OCI-LY7 (cell line): ENCODE measurements around the gene RPRD1A. TPM values are rescaled to one million over a fixed set of nuclear protein-coding genes. Genes with fewer than 3 reads are reported as not detected.
"Not testable (repeated sequence)": the region's sequence is repeated elsewhere in the genome, so short reads cannot be mapped to it uniquely, and the experiment has no call there.

ENCODE experiments used
- BruUV-seq: library from RNA; stranded (reverse); fragments of 400-500 nt; replicated peaks from 2 replicates; lab custom pipeline; 2021; lab: Mats Ljungman, UMichigan
- CTCF ChIA-PET: fragments of 300-600 bp; sonication (Branson Sonifier 250); formaldehyde crosslinking; loops from one replicate; lab custom pipeline; 2022; ENCODE audit warnings: antibody characterized with exemption; ENCODE audit not compliant: unreplicated experiment; lab: Charles Lee
- POLR2A ChIA-PET: fragments of 300-600 bp; sonication (Branson Sonifier 250); formaldehyde crosslinking; loops from one replicate; lab custom pipeline; 2022; ENCODE audit warnings: antibody characterized with exemption; lab: Charles Lee
- DNase-seq: peaks from one replicate; pipeline ENCODE4 v3.0.0-alpha.2; 2015; ENCODE audit warnings: low spot score
- H2AFZ ChIP-seq: fragments of 200-600 bp; sonication (generic), shearing (Covaris generic); 2 replicates; pipeline ENCODE4 v1.6.1; 2014; ENCODE audit warnings: mild to moderate bottlenecking, antibody characterized with exemption, low read length, moderate library complexity
- H3K27ac ChIP-seq: fragments of 200-600 bp; sonication (generic); 2 replicates; pipeline ENCODE4 v1.5.1; 2014; ENCODE audit warnings: mixed run types, low read depth, mild to moderate bottlenecking, moderate library complexity, low read length, inconsistent platforms; ENCODE audit not compliant: poor library complexity, severe bottlenecking
- H3K36me3 ChIP-seq: fragments of 200-600 bp; sonication (generic); 2 replicates; pipeline ENCODE4 v1.6.1; 2014; ENCODE audit warnings: mild to moderate bottlenecking, antibody characterized with exemption, low read length, moderate library complexity, mixed read lengths; ENCODE audit not compliant: insufficient read depth
- H3K4me1 ChIP-seq: fragments of 200-600 bp; sonication (generic); 2 replicates; pipeline ENCODE4 v1.5.1; 2014; ENCODE audit warnings: mild to moderate bottlenecking, low read length; ENCODE audit not compliant: insufficient read depth, poor library complexity, severe bottlenecking
- H3K4me2 ChIP-seq: fragments of 200-600 bp; sonication (generic); 2 replicates; pipeline ENCODE4 v1.6.1; 2014; ENCODE audit warnings: mild to moderate bottlenecking, low read length
- H3K4me3 ChIP-seq: fragments of 200-600 bp; sonication (generic); 2 replicates; pipeline ENCODE4 v1.5.1; 2014; ENCODE audit warnings: mild to moderate bottlenecking, low read depth, low read length; ENCODE audit not compliant: poor library complexity, severe bottlenecking
- H3K79me2 ChIP-seq: fragments of 200-600 bp; sonication (generic); 2 replicates; pipeline ENCODE4 v1.6.1; 2016; ENCODE audit warnings: low read depth, mild to moderate bottlenecking, low read length, moderate library complexity, mixed read lengths; ENCODE audit not compliant: insufficient read depth
- H3K9me2 ChIP-seq: fragments of 200-600 bp; sonication (generic); 2 replicates; pipeline ENCODE4 v1.6.1; 2016; ENCODE audit warnings: mild to moderate bottlenecking, low read length, mixed read lengths; ENCODE audit not compliant: insufficient read depth
- H3K9me3 ChIP-seq: fragments of 200-600 bp; sonication (generic); 2 replicates; pipeline ENCODE4 v1.6.1; 2014; ENCODE audit warnings: mild to moderate bottlenecking, mixed run types, low read length, mixed read lengths
- H4K20me1 ChIP-seq: fragments of 200-600 bp; sonication (generic); 2 replicates; pipeline ENCODE4 v1.6.1; 2014; ENCODE audit warnings: mild to moderate bottlenecking, antibody characterized with exemption, low read length, moderate library complexity, mixed read lengths; ENCODE audit not compliant: insufficient read depth
- EZH2phosphoT487 ChIP-seq: fragments of 200-600 bp; sonication (generic); IDR thresholded peaks from 2 replicates; pipeline ENCODE4 v1.6.1; 2018; ENCODE audit warnings: low read depth, borderline replicate concordance, mild to moderate bottlenecking, mixed run types, antibody characterized with exemption, low read length, moderate library complexity, mixed read lengths
- intact Hi-C: fragments of 100-400 bp; cut with micrococcal nuclease; formaldehyde crosslinking; loops from one replicate; pipeline ENCODE4 v1.10.0; 2022; ENCODE audit not compliant: unreplicated experiment
- total RNA-seq, 2 experiments: library from RNA; depleted of rRNA in 1 of 2; stranded (reverse); fragments of >200 nt in 1 of 2; shearing (Covaris generic) in 1 of 2; gene quantifications; 2 replicates each; pipeline ENCODE4 v1.2.3, GENCODE V29; 2014 to 2022
- TF ChIP-seq, protein P1 (sequence below): fragments of 200-600 bp; sonication (generic); conservative IDR thresholded peaks from 2 replicates; pipeline ENCODE4 v1.5.1; 2014; ENCODE audit warnings: mild to moderate bottlenecking, antibody characterized with exemption, low read length, moderate library complexity, mixed read lengths

RPRD1A gene
- total RNA-seq, 2 experiments from 2014 or later = 37.9 to 45.4 TPM

DNA sequence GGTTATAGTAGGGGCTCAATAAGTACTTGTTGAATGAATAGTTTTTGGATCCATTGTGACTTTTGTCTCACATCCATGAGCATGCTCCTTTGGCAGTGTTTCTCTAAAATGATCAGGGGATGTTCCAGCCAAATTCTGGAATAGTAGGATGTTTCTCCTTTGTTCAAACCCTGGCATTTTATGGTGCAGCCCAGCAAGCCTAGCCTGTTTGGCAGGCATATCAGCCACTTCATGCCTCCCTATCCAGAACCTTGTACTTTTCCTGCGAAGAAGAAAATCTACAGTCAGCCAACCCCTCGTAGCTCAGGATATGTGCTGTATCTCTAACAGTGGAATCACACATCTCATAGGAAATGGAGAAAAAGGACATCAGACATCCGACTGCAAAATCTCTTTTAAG, 27.1 kb upstream of the RPRD1A start:
- H3K4me1 ChIP-seq = no peaks in the 10 kb centered on the region
- H3K27ac ChIP-seq = no peak overlapping the region
- no peaks in the 10 kb centered on the region for H3K9me2 ChIP-seq
- H3K36me3 ChIP-seq = no peaks in the 10 kb centered on the region
- H3K4me2 ChIP-seq = no peak overlapping the region
- no peaks in the 10 kb centered on the region for H4K20me1 ChIP-seq
- no peak overlapping the region for H2AFZ ChIP-seq
- H3K9me3 ChIP-seq = no peaks in the 10 kb centered on the region
- DNase-seq = no peak
- CTCF ChIA-PET = no interaction called here
- no peaks in the 10 kb centered on the region for H3K79me2 ChIP-seq
- BruUV-seq = no TSS peak
- POLR2A ChIA-PET = no interaction called here
- no peak for TF ChIP-seq EZH2phosphoT487
- TF ChIP-seq, protein P1, sequence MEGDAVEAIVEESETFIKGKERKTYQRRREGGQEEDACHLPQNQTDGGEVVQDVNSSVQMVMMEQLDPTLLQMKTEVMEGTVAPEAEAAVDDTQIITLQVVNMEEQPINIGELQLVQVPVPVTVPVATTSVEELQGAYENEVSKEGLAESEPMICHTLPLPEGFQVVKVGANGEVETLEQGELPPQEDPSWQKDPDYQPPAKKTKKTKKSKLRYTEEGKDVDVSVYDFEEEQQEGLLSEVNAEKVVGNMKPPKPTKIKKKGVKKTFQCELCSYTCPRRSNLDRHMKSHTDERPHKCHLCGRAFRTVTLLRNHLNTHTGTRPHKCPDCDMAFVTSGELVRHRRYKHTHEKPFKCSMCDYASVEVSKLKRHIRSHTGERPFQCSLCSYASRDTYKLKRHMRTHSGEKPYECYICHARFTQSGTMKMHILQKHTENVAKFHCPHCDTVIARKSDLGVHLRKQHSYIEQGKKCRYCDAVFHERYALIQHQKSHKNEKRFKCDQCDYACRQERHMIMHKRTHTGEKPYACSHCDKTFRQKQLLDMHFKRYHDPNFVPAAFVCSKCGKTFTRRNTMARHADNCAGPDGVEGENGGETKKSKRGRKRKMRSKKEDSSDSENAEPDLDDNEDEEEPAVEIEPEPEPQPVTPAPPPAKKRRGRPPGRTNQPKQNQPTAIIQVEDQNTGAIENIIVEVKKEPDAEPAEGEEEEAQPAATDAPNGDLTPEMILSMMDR = no peak
- intact Hi-C loops = loop anchor here (5.0 kb wide), 1 partner anchor 77 kb away; no protein-coding TSS in a partner anchor
- no peak overlapping the region for H3K4me3 ChIP-seq

DNA sequence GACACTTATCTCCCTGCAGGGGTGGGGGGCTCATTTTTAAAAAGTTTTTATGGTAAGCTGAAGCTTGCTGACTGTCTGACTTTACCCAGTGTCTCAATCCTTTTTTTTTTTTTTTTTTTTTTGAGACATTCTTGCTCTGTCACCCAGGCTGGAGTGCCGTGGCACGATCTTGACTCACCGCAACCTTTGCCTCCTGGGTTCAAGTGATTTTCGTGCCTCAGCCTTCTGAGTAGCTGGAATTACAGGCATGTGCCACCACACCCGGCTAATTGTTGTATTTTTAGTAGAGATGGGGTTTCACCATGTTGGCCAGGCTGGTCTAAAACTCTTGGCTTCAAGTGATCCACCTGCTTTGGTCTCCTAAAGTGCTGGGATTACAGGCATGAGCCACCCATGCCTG, 24.8 kb upstream of the RPRD1A start:
- H3K79me2 ChIP-seq, H3K36me3 ChIP-seq, H3K4me3 ChIP-seq, BruUV-seq, H3K27ac ChIP-seq, H4K20me1 ChIP-seq, H3K9me3 ChIP-seq, DNase-seq, CTCF ChIA-PET, H3K4me2 ChIP-seq, H3K4me1 ChIP-seq, H2AFZ ChIP-seq, H3K9me2 ChIP-seq: not testable (repeated sequence)
- POLR2A ChIA-PET = interaction anchor here (0.7 kb wide), 1 partner anchor 26 kb away, joined by 3 read pairs; no protein-coding TSS in a partner anchor
- intact Hi-C loops = loop anchor here (5.0 kb wide), 1 partner anchor 75 kb away; no protein-coding TSS in a partner anchor

DNA sequence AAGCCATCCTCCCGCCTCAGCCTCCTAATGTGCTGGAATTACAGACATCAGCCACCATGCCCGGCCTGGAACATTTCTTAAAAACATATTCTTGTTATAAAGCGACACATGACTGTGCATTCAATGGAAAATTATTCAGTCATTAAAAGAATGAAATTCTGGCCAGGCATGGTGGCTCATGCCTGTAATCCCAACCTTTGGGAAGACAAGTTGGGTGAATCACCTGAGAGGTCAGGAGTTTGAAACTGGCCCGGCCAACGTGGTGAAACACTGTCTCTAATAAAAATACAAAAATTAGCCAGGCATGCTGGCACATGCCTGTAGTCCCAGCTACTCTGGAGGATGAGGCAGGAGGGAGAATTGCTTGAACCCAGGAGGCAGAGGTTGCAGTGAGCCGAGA, 21.6 kb upstream of the RPRD1A start:
- H3K9me3 ChIP-seq = no peaks in the 10 kb centered on the region
- no peak overlapping the region for H3K27ac ChIP-seq
- no peaks in the 10 kb centered on the region for H3K9me2 ChIP-seq
- intact Hi-C loops = no loop called here
- H3K79me2 ChIP-seq = no peaks in the 10 kb centered on the region
- no peaks in the 10 kb centered on the region for H3K4me1 ChIP-seq
- no peak overlapping the region for H3K4me2 ChIP-seq
- ChIA-PET CTCF (no interaction called here), POLR2A (no interaction called here)
- TF ChIP-seq EZH2phosphoT487 = no peak
- TF ChIP-seq, protein P1 = no peak
- no peak for DNase-seq
- H3K4me3 ChIP-seq = no peak overlapping the region
- no TSS peak for BruUV-seq
- H2AFZ ChIP-seq = no peak overlapping the region
- H4K20me1 ChIP-seq = no peaks in the 10 kb centered on the region
- H3K36me3 ChIP-seq = no peaks in the 10 kb centered on the region
